Stimulated activated CD8-positive, alpha-beta memory T cell treated with anti-CD3 and anti-CD28 coated beads, Interleukin-4, amount 100 ng/mL, for 1 hour (primary cell): ENCODE results near the gene GPR34.

Source experiments
- DNase-seq, 2 donors: peaks; one replicate each; pipeline ENCODE4 v3.0.0-alpha.2; 2020; ENCODE audit warnings: low read depth in 2 of 2, low spot score in 1 of 2

Gene GPR34

GRCh38 chrX:41733939-41734338, 45.2 kb downstream of the GPR34 start:
- no peak for DNase-seq

DNA sequence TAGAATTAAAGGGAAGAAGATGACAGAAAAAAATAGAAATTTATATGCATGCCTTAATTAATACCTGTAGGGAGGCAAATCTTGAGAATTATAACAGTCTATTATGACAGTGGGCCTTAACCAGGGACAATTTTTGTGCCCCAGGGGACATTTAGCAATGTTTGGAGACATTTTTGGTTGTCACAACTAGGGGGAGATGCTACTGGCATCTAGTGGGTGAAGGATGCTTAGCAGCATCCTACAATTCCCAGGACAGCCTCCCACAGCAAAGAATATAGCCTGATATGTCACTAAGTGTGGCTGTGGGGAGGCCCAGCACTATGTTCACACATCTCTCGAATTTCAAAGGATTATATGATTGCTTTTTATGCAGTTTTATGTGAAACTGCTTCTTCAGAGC, 45.8 kb downstream of the GPR34 start:
- DNase-seq, result no peak

DNA sequence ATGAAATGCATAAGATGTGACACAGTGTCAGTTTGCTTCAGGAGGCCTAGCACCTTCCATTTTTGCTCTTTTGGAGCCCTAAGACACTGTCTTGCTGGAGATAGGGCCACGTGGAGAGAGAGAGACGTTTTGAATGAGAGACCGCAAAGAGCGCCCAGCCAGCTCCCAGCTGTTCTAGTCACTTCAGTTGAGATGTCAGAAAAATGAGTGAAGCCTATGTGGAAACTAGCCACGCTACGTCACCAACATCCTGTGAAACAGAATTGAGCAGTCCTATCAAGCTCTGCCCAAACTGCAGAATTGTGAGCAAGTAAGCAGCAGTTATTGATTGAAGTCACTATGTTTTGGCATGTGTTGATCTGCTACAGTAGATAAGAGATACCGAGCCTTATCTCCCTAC, 48.3 kb downstream of the GPR34 start:
- DNase-seq, result no peak

DNA sequence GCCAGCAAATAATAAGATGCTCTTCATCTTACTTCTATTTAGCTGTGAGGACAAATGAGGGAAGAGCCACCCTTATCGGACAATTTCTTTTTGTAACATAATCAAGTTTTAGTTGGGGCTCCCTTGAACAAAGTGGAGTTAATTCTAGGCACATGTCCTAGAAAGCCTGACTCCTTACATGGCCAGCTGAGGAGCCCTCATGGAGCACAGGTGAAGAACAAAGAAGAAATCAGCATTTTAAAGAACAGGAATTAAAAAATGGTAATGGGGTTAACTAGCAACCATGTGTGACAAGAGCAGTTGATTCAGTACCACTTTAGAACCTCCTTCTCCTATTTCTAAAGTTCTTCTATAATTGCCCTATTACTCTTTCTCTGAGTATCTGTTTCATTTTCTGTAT, 51.1 kb downstream of the GPR34 start:
- DNase-seq, result no peak
